ENCODE results near the gene ARHGAP31. TPM values are rescaled to one million over a fixed set of nuclear protein-coding genes. Genes with fewer than 3 reads are reported as not detected.
A peak's percentile ranks its signal among the peaks of the same experiment; 100 is the strongest.

The ARHGAP31 gene
- polyA plus RNA-seq, 3 donors, result 4.7 to 9.8 (median 7.6) TPM

GRCh38 chr3:119457246-119457645 lies 163.1 kb downstream of the ARHGAP31 start:
- Histone ChIP-seq H3K9me3 (replicated peaks in 1 of 2; ENCODE audit: control insufficient read depth in 1 of 2, insufficient read depth in 1 of 2, low read length in 2 of 2) (no peaks in the 10 kb centered on the region), H3K4me2 (replicated peaks; ENCODE audit: extremely low read depth, low read length, poor library complexity, severe bottlenecking) (peak overlapping the region; percentile 20), H4K20me1 (ENCODE audit: insufficient read depth, low read length) (no peaks in the 10 kb centered on the region), H2AFZ (ENCODE audit: insufficient read depth, low read depth, low read length, poor library complexity, severe bottlenecking) (no peak overlapping the region), H3K27me3 (ENCODE audit: control insufficient read depth in 2 of 2, insufficient read depth in 2 of 2, low read length in 2 of 2) (no peaks in the 10 kb centered on the region), H3K27ac (ENCODE audit: low read depth in 1 of 2, low read length in 2 of 2) (peak overlapping the region; percentile 49 to 75), H3K9ac (ENCODE audit: insufficient read depth, low read length, poor library complexity, severe bottlenecking) (no peak overlapping the region), H3K4me3 (replicated peaks in 1 of 3; ENCODE audit: low read depth in 2 of 3, low read length in 3 of 3) (no peak overlapping the region), H3K79me2 (ENCODE audit: insufficient read depth, low read length) (peaks cover 86% of the 10 kb centered on the region), H3K36me3 (replicated peaks in 1 of 2; ENCODE audit: control insufficient read depth in 1 of 2, insufficient read depth in 2 of 2, low read length in 2 of 2) (peaks cover 58 to 90% of the 10 kb centered on the region in 2 donors), H3K4me1 (ENCODE audit: control insufficient read depth in 1 of 2, insufficient read depth in 2 of 2, low read length in 2 of 2) (peaks cover 33 to 44% of the 10 kb centered on the region in 2 donors)
- Mint-ChIP-seq H3K27ac (peak overlapping the region; percentile 76 to 95 (median 91)), H3K4me1 (peaks cover 51% of the 10 kb centered on the region), H3K27me3 (ENCODE audit: low read depth in 3 of 3) (peaks cover 0 to 1% (median 0%) of the 10 kb centered on the region in 3 donors), H3K36me3 (peaks cover 67 to 76% of the 10 kb centered on the region in 2 donors), H3K9me3 (no peaks in the 10 kb centered on the region), H3K4me3 (peak overlapping the region in 1 of 2 donors; percentile 20)
- WGBS (ENCODE audit: insufficient coverage), result no CpG with 5 or more reads among the region's 4 CpGs
- intact Hi-C loops (cut with micrococcal nuclease), result no loop called here
- TF ChIP-seq CTCF (IDR thresholded peaks at IDR 0.05), result no peak
- DNase-seq, result peak; percentile 43 to 52 (median 46)

GRCh38 chr3:119463171-119464169 lies 169.3 kb downstream of the ARHGAP31 start, which contains the start of gene TMEM39A:
TSS of gene TMEM39A (minus strand) at chr3:119463615. CDS start at chr3:119462074, 1,541 bp downstream.
- peaks cover 22 to 23% of the 10 kb centered on the region in 2 donors for H3K36me3 Mint-ChIP-seq
- Histone ChIP-seq H3K9ac (ENCODE audit: insufficient read depth, low read length, poor library complexity, severe bottlenecking) (peak within 1 kb of the TSS; percentile 92), H3K4me2 (replicated peaks; ENCODE audit: extremely low read depth, low read length, poor library complexity, severe bottlenecking) (peak within 1 kb of the TSS; percentile 72), H3K4me1 (ENCODE audit: control insufficient read depth in 1 of 2, insufficient read depth in 2 of 2, low read length in 2 of 2) (peaks cover 33 to 42% of the 10 kb centered on the region in 2 donors), H3K36me3 (replicated peaks in 1 of 2; ENCODE audit: control insufficient read depth in 1 of 2, insufficient read depth in 2 of 2, low read length in 2 of 2) (peaks cover 16 to 35% of the 10 kb centered on the region in 2 donors), H3K79me2 (ENCODE audit: insufficient read depth, low read length) (peaks cover 50% of the 10 kb centered on the region), H3K4me3 (replicated peaks in 1 of 3; ENCODE audit: low read depth in 2 of 3, low read length in 3 of 3) (peak within 1 kb of the TSS; percentile 84 to 88 (median 88)), H3K27me3 (ENCODE audit: control insufficient read depth in 2 of 2, insufficient read depth in 2 of 2, low read length in 2 of 2) (no peaks in the 10 kb centered on the region), H2AFZ (ENCODE audit: insufficient read depth, low read depth, low read length, poor library complexity, severe bottlenecking) (peak within 1 kb of the TSS; percentile 87), H3K9me3 (replicated peaks in 1 of 2; ENCODE audit: control insufficient read depth in 1 of 2, insufficient read depth in 1 of 2, low read length in 2 of 2) (no peaks in the 10 kb centered on the region), H3K27ac (ENCODE audit: low read depth in 1 of 2, low read length in 2 of 2) (peak within 1 kb of the TSS; percentile 82 to 96), H4K20me1 (ENCODE audit: insufficient read depth, low read length) (no peaks in the 10 kb centered on the region)
- peak; percentile 100 for DNase-seq
- peaks cover 0 to 2% (median 0%) of the 10 kb centered on the region in 7 donors for H3K9me3 Mint-ChIP-seq
- WGBS (ENCODE audit: insufficient coverage), result under 1% methylated on average over 44 of the region's 51 CpGs
- H3K27me3 Mint-ChIP-seq (ENCODE audit: low read depth in 3 of 3), result peaks cover 0 to 1% (median 1%) of the 10 kb centered on the region in 3 donors
- H3K4me3 Mint-ChIP-seq, result peak within 1 kb of the TSS; percentile 95 to 98
- peaks cover 45% of the 10 kb centered on the region for H3K4me1 Mint-ChIP-seq
- peak within 1 kb of the TSS; percentile 95 to 99 (median 98) for H3K27ac Mint-ChIP-seq
- intact Hi-C loops (cut with micrococcal nuclease), result loop anchor here (5.0 to 10.0 kb wide), 5 partner anchors 34 to 631 kb away; partner anchors contain the start of genes CFAP91 (in 1 of the 2), COX17 (in 1 of the 2), GSK3B (in 1 of the 2) and TIMMDC1 (in 1 of the 2)
- TF ChIP-seq CTCF (IDR thresholded peaks at IDR 0.05), result no peak
